ENCODE measurements around the gene USP36.

DNA sequence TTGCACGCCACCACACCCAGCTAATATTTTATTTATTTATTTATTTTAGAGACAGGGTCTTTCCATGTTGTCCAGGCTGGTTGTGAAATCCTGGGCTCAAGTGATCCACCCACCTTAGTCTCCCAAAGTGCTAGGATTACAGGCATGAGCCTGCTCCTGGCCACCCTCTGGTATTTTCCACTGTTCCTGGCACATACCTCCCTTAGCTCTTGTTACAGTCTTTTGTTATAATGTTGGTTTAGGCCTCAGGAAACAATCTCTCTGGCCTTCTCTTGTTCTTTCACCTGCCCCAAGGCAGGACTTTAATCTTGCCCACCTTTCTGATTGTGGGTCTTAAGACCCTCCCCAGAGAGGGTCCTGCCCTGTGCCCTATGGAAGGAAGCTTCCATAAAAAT lies 55.0 kb downstream of the USP36 start:
- TF ChIP-seq, protein P1, sequence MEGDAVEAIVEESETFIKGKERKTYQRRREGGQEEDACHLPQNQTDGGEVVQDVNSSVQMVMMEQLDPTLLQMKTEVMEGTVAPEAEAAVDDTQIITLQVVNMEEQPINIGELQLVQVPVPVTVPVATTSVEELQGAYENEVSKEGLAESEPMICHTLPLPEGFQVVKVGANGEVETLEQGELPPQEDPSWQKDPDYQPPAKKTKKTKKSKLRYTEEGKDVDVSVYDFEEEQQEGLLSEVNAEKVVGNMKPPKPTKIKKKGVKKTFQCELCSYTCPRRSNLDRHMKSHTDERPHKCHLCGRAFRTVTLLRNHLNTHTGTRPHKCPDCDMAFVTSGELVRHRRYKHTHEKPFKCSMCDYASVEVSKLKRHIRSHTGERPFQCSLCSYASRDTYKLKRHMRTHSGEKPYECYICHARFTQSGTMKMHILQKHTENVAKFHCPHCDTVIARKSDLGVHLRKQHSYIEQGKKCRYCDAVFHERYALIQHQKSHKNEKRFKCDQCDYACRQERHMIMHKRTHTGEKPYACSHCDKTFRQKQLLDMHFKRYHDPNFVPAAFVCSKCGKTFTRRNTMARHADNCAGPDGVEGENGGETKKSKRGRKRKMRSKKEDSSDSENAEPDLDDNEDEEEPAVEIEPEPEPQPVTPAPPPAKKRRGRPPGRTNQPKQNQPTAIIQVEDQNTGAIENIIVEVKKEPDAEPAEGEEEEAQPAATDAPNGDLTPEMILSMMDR (IDR thresholded peaks at IDR 0.05; ENCODE audit: low read length) = no peak
- TF ChIP-seq EZH2phosphoT487 (IDR thresholded peaks at IDR 0.05; ENCODE audit: low read length) = no peak
- no peak for TF ChIP-seq EZH2 (optimal IDR thresholded peaks at IDR 0.05; ENCODE audit: low read depth, low read length)
